Sciatic nerve (tissue), 2 donors: Measurements from ENCODE around the gene CASKIN2. TPM values are rescaled to one million over a fixed set of nuclear protein-coding genes. Genes with fewer than 3 reads are reported as not detected.
A peak's percentile ranks its signal among the peaks of the same experiment; 100 is the strongest.
"Not testable (repeated sequence)": the region's sequence is repeated elsewhere in the genome, so short reads cannot be mapped to it uniquely, and the experiment has no call there.

Experiments
- ATAC-seq: fragments of 200-7000 bp; cut with Tn5 transposase; one replicate; pipeline ENCODE4 v1.9.1; 2020; ENCODE audit warnings: mild to moderate bottlenecking, moderate library complexity
- DNase-seq: peaks from one replicate; pipeline ENCODE4 v3.0.0-alpha.2; 2020; ENCODE audit warnings: low spot score
- intact Hi-C: fragments of 100-400 bp; cut with DNase I; formaldehyde crosslinking; loops from one replicate; pipeline ENCODE4 v1.14.2; 2022
- total RNA-seq: library from RNA; stranded (reverse); fragmentation: NEBNext Ultra II Directional; extraction: Animal tissue kit (Norgen Biotek cat#: 25700); gene quantifications from one replicate; pipeline ENCODE4 v1.2.1, GENCODE V29; 2021
- donor health status: DM: no; HTN: no; CAD: no.
- donor health status: DM: no; HTN: no; CAD: no.

Gene CASKIN2
- total RNA-seq, 1 donor from 2014 or later: 127 TPM

GRCh38 chr17:75482098-75482942 lies 33.0 kb downstream of the CASKIN2 start:
- DNase-seq (no peak), ATAC-seq (no peak)
- intact Hi-C loops: no loop called here

- intact Hi-C loops: no loop called here
- DNase-seq: no peak
- ATAC-seq: peak; percentile 12
These were observed 33.9 kb downstream of the CASKIN2 start for GRCh38 chr17:75481194-75482068.

GRCh38 chr17:75480281-75480680 lies 35.1 kb downstream of the CASKIN2 start:
- DNase-seq (no peak), ATAC-seq (no peak)
- intact Hi-C loops: no loop called here

- intact Hi-C loops: no loop called here
- ATAC-seq (no peak), DNase-seq (no peak)
These were observed 36.8 kb downstream of the CASKIN2 start for GRCh38 chr17:75478508-75478907.

- DNase-seq, ATAC-seq, intact Hi-C loops: not testable (repeated sequence)
These were observed 37.9 kb downstream of the CASKIN2 start for GRCh38 chr17:75477490-75477862.

- ATAC-seq (no peak), DNase-seq (no peak)
- intact Hi-C loops: no loop called here
These were observed 38.4 kb downstream of the CASKIN2 start for GRCh38 chr17:75476752-75477489.

- DNase-seq (no peak), ATAC-seq (peak; percentile 72)
- intact Hi-C loops: no loop called here
These were observed 39.1 kb downstream of the CASKIN2 start for GRCh38 chr17:75476271-75476671.

GRCh38 chr17:75475851-75476250 lies 39.5 kb downstream of the CASKIN2 start:
- ATAC-seq (peak; percentile 43), DNase-seq (no peak)
- intact Hi-C loops: no loop called here

- ATAC-seq (peak; percentile 51), DNase-seq (no peak)
- intact Hi-C loops: no loop called here
These were observed 40.0 kb downstream of the CASKIN2 start for GRCh38 chr17:75475144-75475835.

- intact Hi-C loops: no loop called here
- ATAC-seq (no peak), DNase-seq (no peak)
These were observed 40.6 kb downstream of the CASKIN2 start for GRCh38 chr17:75474736-75475135.

GRCh38 chr17:75473246-75473645 lies 42.1 kb downstream of the CASKIN2 start:
- intact Hi-C loops: no loop called here
- DNase-seq (no peak), ATAC-seq (peak; percentile 89)

GRCh38 chr17:75472119-75472518 lies 43.2 kb downstream of the CASKIN2 start:
- intact Hi-C loops: no loop called here
- ATAC-seq (no peak), DNase-seq (no peak)

GRCh38 chr17:75471207-75471606 lies 44.1 kb downstream of the CASKIN2 start:
- no peak for DNase-seq
- no peak for ATAC-seq
- intact Hi-C loops: no loop called here

- intact Hi-C loops: no loop called here
- no peak for DNase-seq
- no peak for ATAC-seq
These were observed 46.5 kb downstream of the CASKIN2 start for GRCh38 chr17:75468779-75469373.

- peak; percentile 43 for ATAC-seq
- intact Hi-C loops: no loop called here
- DNase-seq: no peak
These were observed 47.0 kb downstream of the CASKIN2 start for GRCh38 chr17:75468291-75468754.

GRCh38 chr17:75465039-75465438 lies 50.3 kb downstream of the CASKIN2 start:
- no peak for DNase-seq
- intact Hi-C loops: no loop called here
- ATAC-seq: no peak

- intact Hi-C loops: no loop called here
- ATAC-seq: no peak
These were observed 51.7 kb downstream of the CASKIN2 start for GRCh38 chr17:75463603-75464002.

GRCh38 chr17:75460295-75460694 lies 55.0 kb downstream of the CASKIN2 start:
- ATAC-seq: no peak

More at GRCh38 chr17:75463603-75464002, 51.7 kb downstream of the CASKIN2 start:
- DNase-seq: no peak

More at GRCh38 chr17:75460295-75460694, 55.0 kb downstream of the CASKIN2 start:
- intact Hi-C loops: no loop called here
- no peak for DNase-seq
